ENCODE data around the gene RANBP10. TPM values are rescaled to one million over a fixed set of nuclear protein-coding genes. Genes with fewer than 3 reads are reported as not detected.

The RANBP10 gene
- total and polyA plus RNA-seq, 10 of the 15 experiments (the other 5 are each of a cell fraction or from before 2014, with no cell fraction given) = 1.2 to 20.4 (median 10.8) TPM

DNA sequence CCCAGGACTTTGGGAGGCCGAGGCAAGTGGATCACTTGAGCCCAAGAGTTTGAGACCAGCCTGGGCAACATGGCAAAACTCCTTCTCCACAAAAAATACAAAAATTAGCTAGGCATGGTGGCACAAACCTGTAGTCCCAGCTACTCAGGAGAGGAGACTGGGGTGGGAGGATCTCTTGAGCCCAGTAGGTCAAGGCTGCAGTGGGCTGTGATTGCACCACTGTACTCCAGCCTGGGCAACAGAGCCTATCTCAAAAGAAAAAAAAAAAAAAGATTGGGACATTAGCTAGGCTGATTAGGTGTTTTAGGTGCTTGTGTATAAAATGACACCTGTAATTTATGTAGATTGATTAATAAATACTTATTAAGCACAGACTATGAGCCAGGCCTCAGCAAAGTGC lies 97.3 kb downstream of the RANBP10 start:
- in situ Hi-C loops (cut with MboI) = no loop called here
- H3K27me3 ChIP-seq (replicated peaks in 1 of 2; ENCODE audit: control insufficient read depth in 2 of 2, insufficient read depth in 2 of 2, low read length in 1 of 2) = no peaks in the 10 kb centered on the region
- CTCF ChIA-PET = no interaction called here
- TF ChIP-seq RB1 (IDR thresholded peaks at IDR 0.05; ENCODE audit: borderline replicate concordance) (no peak), ZNF24 (IDR thresholded peaks at IDR 0.05) (no peak), TCF7 (IDR thresholded peaks at IDR 0.05; ENCODE audit: borderline replicate concordance) (no peak), CREM (IDR thresholded peaks at IDR 0.05; ENCODE audit: low read depth) (no peak), YY1 (IDR thresholded peaks at IDR 0.05; ENCODE audit: low read depth, low read length) (no peak), YBX1 (IDR thresholded peaks at IDR 0.05) (no peak), IRF5 (IDR thresholded peaks at IDR 0.05; ENCODE audit: borderline replicate concordance) (no peak), SMAD5 (IDR thresholded peaks at IDR 0.05; ENCODE audit: low read depth) (no peak), LARP7 (IDR thresholded peaks at IDR 0.05) (no peak), ZNF384 (IDR thresholded peaks at IDR 0.05; ENCODE audit: borderline replicate concordance, low read depth, low read length) (no peak), ESRRA (IDR thresholded peaks at IDR 0.05; ENCODE audit: low read length) (no peak), HDAC6 (IDR thresholded peaks at IDR 0.05; ENCODE audit: unreplicated experiment) (no peak), CBFB (IDR thresholded peaks at IDR 0.05; ENCODE audit: low read depth) (no peak), ATF7 (IDR thresholded peaks at IDR 0.05; ENCODE audit: low read depth) (no peak), MEF2A (IDR thresholded peaks at IDR 0.05; ENCODE audit: insufficient read depth, low read depth, low read length) (no peak), NRF1 (conservative IDR thresholded peaks at IDR 0.05; ENCODE audit: low read depth, low read length) (no peak), IRF4 (IDR thresholded peaks at IDR 0.05; ENCODE audit: low read depth, low read length) (no peak)
- TF ChIP-seq, protein P1, sequence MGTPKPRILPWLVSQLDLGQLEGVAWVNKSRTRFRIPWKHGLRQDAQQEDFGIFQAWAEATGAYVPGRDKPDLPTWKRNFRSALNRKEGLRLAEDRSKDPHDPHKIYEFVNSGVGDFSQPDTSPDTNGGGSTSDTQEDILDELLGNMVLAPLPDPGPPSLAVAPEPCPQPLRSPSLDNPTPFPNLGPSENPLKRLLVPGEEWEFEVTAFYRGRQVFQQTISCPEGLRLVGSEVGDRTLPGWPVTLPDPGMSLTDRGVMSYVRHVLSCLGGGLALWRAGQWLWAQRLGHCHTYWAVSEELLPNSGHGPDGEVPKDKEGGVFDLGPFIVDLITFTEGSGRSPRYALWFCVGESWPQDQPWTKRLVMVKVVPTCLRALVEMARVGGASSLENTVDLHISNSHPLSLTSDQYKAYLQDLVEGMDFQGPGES (IDR thresholded peaks at IDR 0.05) = no peak
- TF ChIP-seq, protein P2, sequence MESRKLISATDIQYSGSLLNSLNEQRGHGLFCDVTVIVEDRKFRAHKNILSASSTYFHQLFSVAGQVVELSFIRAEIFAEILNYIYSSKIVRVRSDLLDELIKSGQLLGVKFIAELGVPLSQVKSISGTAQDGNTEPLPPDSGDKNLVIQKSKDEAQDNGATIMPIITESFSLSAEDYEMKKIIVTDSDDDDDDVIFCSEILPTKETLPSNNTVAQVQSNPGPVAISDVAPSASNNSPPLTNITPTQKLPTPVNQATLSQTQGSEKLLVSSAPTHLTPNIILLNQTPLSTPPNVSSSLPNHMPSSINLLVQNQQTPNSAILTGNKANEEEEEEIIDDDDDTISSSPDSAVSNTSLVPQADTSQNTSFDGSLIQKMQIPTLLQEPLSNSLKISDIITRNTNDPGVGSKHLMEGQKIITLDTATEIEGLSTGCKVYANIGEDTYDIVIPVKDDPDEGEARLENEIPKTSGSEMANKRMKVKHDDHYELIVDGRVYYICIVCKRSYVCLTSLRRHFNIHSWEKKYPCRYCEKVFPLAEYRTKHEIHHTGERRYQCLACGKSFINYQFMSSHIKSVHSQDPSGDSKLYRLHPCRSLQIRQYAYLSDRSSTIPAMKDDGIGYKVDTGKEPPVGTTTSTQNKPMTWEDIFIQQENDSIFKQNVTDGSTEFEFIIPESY (IDR thresholded peaks at IDR 0.05) = no peak
- TF ChIP-seq, protein P3, sequence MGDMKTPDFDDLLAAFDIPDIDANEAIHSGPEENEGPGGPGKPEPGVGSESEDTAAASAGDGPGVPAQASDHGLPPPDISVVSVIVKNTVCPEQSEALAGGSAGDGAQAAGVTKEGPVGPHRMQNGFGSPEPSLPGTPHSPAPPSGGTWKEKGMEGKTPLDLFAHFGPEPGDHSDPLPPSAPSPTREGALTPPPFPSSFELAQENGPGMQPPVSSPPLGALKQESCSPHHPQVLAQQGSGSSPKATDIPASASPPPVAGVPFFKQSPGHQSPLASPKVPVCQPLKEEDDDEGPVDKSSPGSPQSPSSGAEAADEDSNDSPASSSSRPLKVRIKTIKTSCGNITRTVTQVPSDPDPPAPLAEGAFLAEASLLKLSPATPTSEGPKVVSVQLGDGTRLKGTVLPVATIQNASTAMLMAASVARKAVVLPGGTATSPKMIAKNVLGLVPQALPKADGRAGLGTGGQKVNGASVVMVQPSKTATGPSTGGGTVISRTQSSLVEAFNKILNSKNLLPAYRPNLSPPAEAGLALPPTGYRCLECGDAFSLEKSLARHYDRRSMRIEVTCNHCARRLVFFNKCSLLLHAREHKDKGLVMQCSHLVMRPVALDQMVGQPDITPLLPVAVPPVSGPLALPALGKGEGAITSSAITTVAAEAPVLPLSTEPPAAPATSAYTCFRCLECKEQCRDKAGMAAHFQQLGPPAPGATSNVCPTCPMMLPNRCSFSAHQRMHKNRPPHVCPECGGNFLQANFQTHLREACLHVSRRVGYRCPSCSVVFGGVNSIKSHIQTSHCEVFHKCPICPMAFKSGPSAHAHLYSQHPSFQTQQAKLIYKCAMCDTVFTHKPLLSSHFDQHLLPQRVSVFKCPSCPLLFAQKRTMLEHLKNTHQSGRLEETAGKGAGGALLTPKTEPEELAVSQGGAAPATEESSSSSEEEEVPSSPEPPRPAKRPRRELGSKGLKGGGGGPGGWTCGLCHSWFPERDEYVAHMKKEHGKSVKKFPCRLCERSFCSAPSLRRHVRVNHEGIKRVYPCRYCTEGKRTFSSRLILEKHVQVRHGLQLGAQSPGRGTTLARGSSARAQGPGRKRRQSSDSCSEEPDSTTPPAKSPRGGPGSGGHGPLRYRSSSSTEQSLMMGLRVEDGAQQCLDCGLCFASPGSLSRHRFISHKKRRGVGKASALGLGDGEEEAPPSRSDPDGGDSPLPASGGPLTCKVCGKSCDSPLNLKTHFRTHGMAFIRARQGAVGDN (IDR thresholded peaks at IDR 0.05) = no peak
- intact Hi-C loops (cut with micrococcal nuclease; ENCODE audit: unreplicated experiment) = no loop called here
- BruUV-seq (replicated peaks) = no TSS peak
- SMC1A ChIA-PET (ENCODE audit: uncharacterized antibody, unreplicated experiment) = interaction anchor here (0.9 to 1.5 kb wide), 3 partner anchors 9 to 41 kb away, joined by 3 to 4 read pairs (median 4); partner anchors contain the start of gene GFOD2
- no peak overlapping the region for H3K9ac ChIP-seq (ENCODE audit: control insufficient read depth, insufficient read depth, low read length)
- FAIRE-seq (no peak), DNase-seq (ENCODE audit: low read depth, low spot score) (no peak), ATAC-seq (no peak)
- no peak overlapping the region for H3K4me3 ChIP-seq
- no peak overlapping the region for H2AFZ ChIP-seq (ENCODE audit: control insufficient read depth, low read depth, low read length)
- POLR2A ChIA-PET = interaction anchor here (1.0 kb wide), 1 partner anchor 10 kb away, joined by 3 read pairs; no protein-coding TSS in a partner anchor
- H3K79me2 ChIP-seq (ENCODE audit: control insufficient read depth, insufficient read depth, low read length) = peaks cover 2% of the 10 kb centered on the region
- H4K20me1 ChIP-seq (ENCODE audit: control insufficient read depth, insufficient read depth) = no peaks in the 10 kb centered on the region
- WGBS (ENCODE audit: insufficient coverage, insufficient replicate concordance, low lambda C conversion rate, missing lambda C conversion rate) = 100% methylated on average over 1 of the region's 1 CpG
- no peak overlapping the region for H3K4me2 ChIP-seq (ENCODE audit: control insufficient read depth, insufficient read depth)
- H3K36me3 ChIP-seq (ENCODE audit: control insufficient read depth in 2 of 2, insufficient read depth in 2 of 2, low read length in 1 of 2) = peaks cover 0 to 5% of the 10 kb centered on the region in 2 experiments; a peak in 1 of 4 replicates
- peaks cover 9% of the 10 kb centered on the region for H3K4me1 ChIP-seq (ENCODE audit: control insufficient read depth, insufficient read depth, low read length)
- RAD21 ChIA-PET (ENCODE audit: unreplicated experiment) = no interaction called here
- H3K9me3 ChIP-seq (replicated peaks; ENCODE audit: control insufficient read depth, insufficient read depth, low read length) = no peaks in the 10 kb centered on the region
- no peak overlapping the region for H3K27ac ChIP-seq (ENCODE audit: control insufficient read depth, insufficient read depth)
